Epithelial cell of prostate (primary cell): ENCODE measurements around the gene NPPB.

ENCODE experiments used
- DNase-seq: peaks from one replicate; pipeline ENCODE4 v3.0.0-alpha.2; 2011; ENCODE audit warnings: low read depth, low spot score
- H3K27ac ChIP-seq: fragments of 450-650 bp; 2 replicates; pipeline ENCODE4 v1.5.1; 2017; ENCODE audit warnings: mild to moderate bottlenecking

NPPB gene

GRCh38 chr1:11881749-11882441 is 23.1 kb upstream of the NPPB start:
- H3K27ac ChIP-seq = no peak overlapping the region
- no peak for DNase-seq

- no peak for DNase-seq
- no peak overlapping the region for H3K27ac ChIP-seq
These were observed 22.4 kb upstream of the NPPB start for GRCh38 chr1:11880911-11881748.

- H3K27ac ChIP-seq = no peak overlapping the region
These were observed 21.4 kb upstream of the NPPB start for GRCh38 chr1:11880181-11880575.

GRCh38 chr1:11879311-11880180 is 20.8 kb upstream of the NPPB start:
- H3K27ac ChIP-seq = no peak overlapping the region

More at GRCh38 chr1:11880181-11880575, 21.4 kb upstream of the NPPB start:
- DNase-seq = no peak

GRCh38 chr1:11878891-11879190 is 20.1 kb upstream of the NPPB start:
- no peak for DNase-seq
- no peak overlapping the region for H3K27ac ChIP-seq

More at GRCh38 chr1:11879311-11880180, 20.8 kb upstream of the NPPB start:
- no peak for DNase-seq

GRCh38 chr1:11878081-11878890 is 19.5 kb upstream of the NPPB start:
- DNase-seq = no peak

GRCh38 chr1:11877074-11877473 is 18.3 kb upstream of the NPPB start:
- no peak overlapping the region for H3K27ac ChIP-seq
- DNase-seq = no peak

More at GRCh38 chr1:11878081-11878890, 19.5 kb upstream of the NPPB start:
- H3K27ac ChIP-seq = no peak overlapping the region

GRCh38 chr1:11875094-11875493 is 16.3 kb upstream of the NPPB start:
- no peak for DNase-seq
- no peak overlapping the region for H3K27ac ChIP-seq

- no peak overlapping the region for H3K27ac ChIP-seq
- no peak for DNase-seq
These were observed 15.9 kb upstream of the NPPB start for GRCh38 chr1:11874624-11875023.

GRCh38 chr1:11874258-11874562 is 15.5 kb upstream of the NPPB start:
- H3K27ac ChIP-seq = no peak overlapping the region
- DNase-seq = no peak

GRCh38 chr1:11873395-11874257 is 14.9 kb upstream of the NPPB start:
- DNase-seq = no peak
- H3K27ac ChIP-seq = no peak overlapping the region

- no peak overlapping the region for H3K27ac ChIP-seq
- DNase-seq = no peak
These were observed 13.8 kb upstream of the NPPB start for GRCh38 chr1:11872545-11872944.

- no peak overlapping the region for H3K27ac ChIP-seq
- DNase-seq = no peak
These were observed 11.0 kb upstream of the NPPB start for GRCh38 chr1:11869650-11870207.

GRCh38 chr1:11869104-11869503 is 10.4 kb upstream of the NPPB start:
- no peak overlapping the region for H3K27ac ChIP-seq
- DNase-seq = no peak

GRCh38 chr1:11868331-11868980 is 9.7 kb upstream of the NPPB start:
- DNase-seq = no peak
- no peak overlapping the region for H3K27ac ChIP-seq

- no peak for DNase-seq
- no peak overlapping the region for H3K27ac ChIP-seq
These were observed 4.1 kb upstream of the NPPB start for GRCh38 chr1:11862890-11863289.

GRCh38 chr1:11860587-11860986 is 1.8 kb upstream of the NPPB start:
- no peak overlapping the region for H3K27ac ChIP-seq
- no peak for DNase-seq

GRCh38 chr1:11860083-11860482 is 1.3 kb upstream of the NPPB start:
- DNase-seq = no peak
- H3K27ac ChIP-seq = no peak overlapping the region
